PFSK-1 (cell line): Measurements from ENCODE around the gene SELENOI.

Experiments used
- FOXP2 ChIP-seq: optimal IDR thresholded peaks from 2 replicates; pipeline ENCODE3; 2011; ENCODE audit warnings: borderline replicate concordance, control low read depth, inconsistent platforms; ENCODE audit not compliant: insufficient read depth; ENCODE audit errors: extremely low read length, extremely low read depth
- POLR2AphosphoS5 ChIP-seq: IDR thresholded peaks from 2 replicates; pipeline ENCODE4 v1.6.1; 2012; ENCODE audit warnings: low read depth, mild to moderate bottlenecking, control low read depth, low read length, moderate library complexity
- SIN3A ChIP-seq: IDR thresholded peaks from 2 replicates; pipeline ENCODE4 v1.6.1; 2012; ENCODE audit warnings: mild to moderate bottlenecking, low read length, moderate library complexity, borderline replicate concordance; ENCODE audit not compliant: insufficient read depth
- TAF1 ChIP-seq: IDR thresholded peaks from 2 replicates; pipeline ENCODE4 v1.6.1; 2012; ENCODE audit warnings: low read length, control low read depth, borderline replicate concordance; ENCODE audit not compliant: insufficient read depth
- TF ChIP-seq, protein P1 (sequence below), 2 experiments: IDR thresholded peaks; 2 replicates each; pipeline versions ENCODE4 v1.6.1 to v1.8.0; 2011 to 2012; ENCODE audit warnings: low read depth in 2 of 2, low read length in 2 of 2, control low read depth in 1 of 2, inconsistent platforms in 1 of 2, mild to moderate bottlenecking in 1 of 2, moderate library complexity in 1 of 2; ENCODE audit not compliant: insufficient read depth in 1 of 2

DNA sequence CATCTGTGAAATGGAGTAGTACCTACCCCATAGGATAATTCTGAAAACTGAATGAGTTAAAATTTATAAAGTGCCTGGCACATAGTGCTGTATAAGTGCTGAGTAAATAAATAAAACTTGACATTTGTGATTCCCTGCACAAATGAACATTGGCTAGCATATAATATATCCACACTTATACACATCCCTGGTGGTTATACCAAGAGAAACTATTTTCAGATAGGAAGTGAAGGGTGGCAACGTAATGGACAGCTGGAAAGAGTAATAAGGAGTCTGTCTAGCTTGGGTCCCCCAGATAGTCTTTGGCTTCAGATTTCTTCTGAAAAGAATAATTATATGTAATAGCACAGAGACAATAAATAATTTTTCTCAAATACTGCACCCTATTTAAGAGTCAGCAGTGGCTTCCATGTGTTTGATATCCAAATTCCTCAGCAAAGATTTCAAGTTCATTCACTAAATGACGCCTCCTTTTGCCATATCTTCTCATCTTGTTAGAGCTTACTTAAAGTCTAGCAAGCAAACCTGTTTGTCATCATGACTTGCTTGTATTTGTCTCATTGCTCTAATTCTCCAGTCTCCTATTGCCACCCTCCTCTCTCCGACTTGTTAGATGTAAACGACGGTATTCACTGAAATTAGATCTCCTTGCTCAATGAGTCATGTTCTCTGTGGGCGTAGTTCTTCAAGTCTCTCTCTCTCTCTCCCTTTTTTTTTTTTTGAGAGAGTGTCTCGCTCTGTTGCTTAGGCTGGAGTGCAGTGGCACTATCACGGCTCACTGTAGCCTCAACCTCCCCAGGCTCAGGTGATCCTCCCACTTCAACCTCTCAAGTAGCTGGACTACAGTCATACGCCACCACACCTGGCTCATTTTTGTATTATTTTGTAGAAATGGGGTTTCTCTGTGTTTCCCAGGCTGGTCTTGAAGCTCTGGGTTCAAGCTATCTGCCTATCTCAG, 9.4 kb downstream of the SELENOI start:
- TF ChIP-seq SIN3A (peak; percentile 55; the same call in 1 of the 2 replicates), TAF1 (no peak), POLR2AphosphoS5 (no peak), FOXP2 (no peak)
- TF ChIP-seq, protein P1, sequence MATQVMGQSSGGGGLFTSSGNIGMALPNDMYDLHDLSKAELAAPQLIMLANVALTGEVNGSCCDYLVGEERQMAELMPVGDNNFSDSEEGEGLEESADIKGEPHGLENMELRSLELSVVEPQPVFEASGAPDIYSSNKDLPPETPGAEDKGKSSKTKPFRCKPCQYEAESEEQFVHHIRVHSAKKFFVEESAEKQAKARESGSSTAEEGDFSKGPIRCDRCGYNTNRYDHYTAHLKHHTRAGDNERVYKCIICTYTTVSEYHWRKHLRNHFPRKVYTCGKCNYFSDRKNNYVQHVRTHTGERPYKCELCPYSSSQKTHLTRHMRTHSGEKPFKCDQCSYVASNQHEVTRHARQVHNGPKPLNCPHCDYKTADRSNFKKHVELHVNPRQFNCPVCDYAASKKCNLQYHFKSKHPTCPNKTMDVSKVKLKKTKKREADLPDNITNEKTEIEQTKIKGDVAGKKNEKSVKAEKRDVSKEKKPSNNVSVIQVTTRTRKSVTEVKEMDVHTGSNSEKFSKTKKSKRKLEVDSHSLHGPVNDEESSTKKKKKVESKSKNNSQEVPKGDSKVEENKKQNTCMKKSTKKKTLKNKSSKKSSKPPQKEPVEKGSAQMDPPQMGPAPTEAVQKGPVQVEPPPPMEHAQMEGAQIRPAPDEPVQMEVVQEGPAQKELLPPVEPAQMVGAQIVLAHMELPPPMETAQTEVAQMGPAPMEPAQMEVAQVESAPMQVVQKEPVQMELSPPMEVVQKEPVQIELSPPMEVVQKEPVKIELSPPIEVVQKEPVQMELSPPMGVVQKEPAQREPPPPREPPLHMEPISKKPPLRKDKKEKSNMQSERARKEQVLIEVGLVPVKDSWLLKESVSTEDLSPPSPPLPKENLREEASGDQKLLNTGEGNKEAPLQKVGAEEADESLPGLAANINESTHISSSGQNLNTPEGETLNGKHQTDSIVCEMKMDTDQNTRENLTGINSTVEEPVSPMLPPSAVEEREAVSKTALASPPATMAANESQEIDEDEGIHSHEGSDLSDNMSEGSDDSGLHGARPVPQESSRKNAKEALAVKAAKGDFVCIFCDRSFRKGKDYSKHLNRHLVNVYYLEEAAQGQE (IDR thresholded peaks at IDR 0.05; ENCODE audit: insufficient read depth in 1 of 2, low read depth in 2 of 2, low read length in 2 of 2): no peak
